GM18861 (cell line): Measurements from ENCODE around the gene RTKN.
"Not testable (repeated sequence)": the region's sequence is repeated elsewhere in the genome, so short reads cannot be mapped to it uniquely, and the experiment has no call there.

ENCODE experiments used
- ATAC-seq: cut with Tn5 transposase; IDR thresholded peaks from one replicate; pipeline ENCODE4 v1.9.1; 2021; ENCODE audit not compliant: unreplicated experiment

RTKN gene

DNA sequence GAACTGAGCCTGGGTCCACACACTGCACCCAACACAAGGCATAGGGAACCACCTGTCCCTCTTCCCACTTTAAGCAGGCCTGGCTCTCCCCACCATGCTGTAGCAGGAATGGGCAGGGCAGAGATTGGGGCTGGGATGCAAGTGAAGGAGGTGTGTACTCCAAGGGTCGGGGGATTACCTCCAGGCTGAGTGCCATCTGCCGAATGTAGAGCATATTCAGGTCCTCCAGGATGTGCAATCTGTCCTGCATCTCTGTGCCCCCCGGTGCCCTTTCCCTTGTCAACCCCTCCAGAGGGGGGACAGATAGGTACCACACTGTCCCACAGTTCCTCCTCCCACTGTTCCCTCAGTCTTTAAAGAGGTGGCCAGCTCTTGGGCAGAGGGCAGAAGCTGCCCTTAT is 2.4 kb downstream of the RTKN start:
- no peak for ATAC-seq

DNA sequence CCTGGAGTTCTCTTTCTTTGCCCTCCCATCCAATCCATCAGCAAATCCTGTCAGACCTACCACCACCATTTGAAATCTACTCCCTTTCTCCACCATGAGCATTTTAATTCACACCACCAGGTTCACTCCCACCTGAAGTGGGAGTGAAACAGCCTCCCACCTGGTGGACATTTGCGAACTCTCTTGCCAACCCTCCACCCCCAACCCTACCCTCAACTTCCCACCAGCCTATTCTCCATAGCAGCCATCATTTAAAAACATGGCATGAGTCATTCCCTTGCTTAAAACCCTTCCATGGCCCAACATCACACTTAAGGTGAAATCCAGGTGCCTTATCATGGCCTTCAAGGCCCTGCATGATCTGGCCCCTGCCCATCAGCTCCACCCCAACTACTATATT is 3.5 kb downstream of the RTKN start:
- ATAC-seq = no peak

DNA sequence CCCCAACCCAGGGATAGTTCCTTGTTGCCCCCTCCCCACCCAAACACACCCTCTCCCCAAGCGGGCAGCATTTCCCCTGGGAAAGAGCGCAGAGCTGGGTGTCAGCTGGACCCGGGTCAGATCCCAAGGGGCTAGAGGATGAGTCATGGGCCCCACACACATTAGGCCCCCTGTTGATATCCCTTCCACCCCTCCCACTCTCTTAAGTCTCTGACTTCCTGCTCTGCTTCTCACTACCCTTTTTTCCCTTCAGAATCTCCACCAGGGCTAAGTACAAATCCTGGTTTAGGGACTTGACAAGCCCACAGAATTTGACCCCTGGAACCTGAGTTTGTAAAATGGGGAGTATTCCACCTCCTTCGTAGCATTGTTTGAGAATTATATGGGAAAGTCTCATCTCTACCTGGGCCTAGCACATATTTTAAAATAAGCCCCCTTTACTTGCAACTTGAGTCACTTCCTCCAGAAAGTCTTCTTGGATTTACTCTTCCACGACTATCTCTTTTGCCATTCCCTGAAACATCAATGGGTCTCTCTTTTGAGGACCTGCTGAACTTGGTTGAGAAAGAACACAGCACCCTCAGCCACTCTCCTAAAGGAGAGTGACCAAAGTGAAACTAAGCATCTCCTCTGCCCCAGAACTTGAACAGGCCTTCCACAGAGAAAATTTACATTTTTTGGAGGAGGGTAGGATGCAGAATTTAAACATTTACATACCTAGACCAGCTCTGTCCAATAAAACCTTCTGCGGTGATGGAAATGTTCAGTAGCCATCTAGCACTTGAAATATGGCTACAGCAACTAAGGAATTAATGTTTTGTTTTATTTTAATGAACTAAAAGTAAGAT is 4.7 kb downstream of the RTKN start:
- ATAC-seq = no peak

DNA sequence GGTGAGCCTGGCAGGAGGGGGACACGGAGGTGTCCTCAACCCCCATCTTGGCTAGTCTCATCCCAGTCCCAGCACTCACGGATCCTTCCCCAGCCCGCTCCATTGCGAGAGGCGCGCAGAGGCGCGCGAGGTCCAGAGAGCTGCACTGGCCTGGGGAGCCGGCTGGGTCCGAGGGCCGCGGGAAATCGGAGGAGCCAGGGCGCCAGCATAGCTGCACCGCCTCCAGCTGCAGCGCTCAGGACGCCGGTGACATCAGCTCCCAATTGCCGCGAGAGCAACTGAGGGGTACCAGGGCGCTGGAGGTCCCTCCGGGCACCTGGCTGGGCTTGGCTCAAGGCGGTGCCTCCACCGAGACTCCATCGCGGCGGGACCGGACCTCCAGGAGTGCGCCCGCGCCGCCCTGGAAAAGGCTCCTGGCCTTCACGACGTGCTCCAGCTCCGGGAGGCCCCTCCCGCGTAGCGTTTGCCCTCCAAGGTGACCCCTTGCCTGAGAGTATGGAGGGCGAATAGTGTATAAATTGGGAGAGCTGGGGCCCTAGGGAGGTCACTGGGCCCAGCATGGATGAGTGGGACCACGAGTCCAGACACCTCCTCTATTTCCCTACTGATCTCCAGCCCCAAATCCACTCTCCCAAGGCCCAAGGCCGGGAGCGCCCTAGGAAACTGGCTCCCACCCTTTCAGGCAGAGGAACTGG is 5.5 kb downstream of the RTKN start:
- ATAC-seq = no peak

DNA sequence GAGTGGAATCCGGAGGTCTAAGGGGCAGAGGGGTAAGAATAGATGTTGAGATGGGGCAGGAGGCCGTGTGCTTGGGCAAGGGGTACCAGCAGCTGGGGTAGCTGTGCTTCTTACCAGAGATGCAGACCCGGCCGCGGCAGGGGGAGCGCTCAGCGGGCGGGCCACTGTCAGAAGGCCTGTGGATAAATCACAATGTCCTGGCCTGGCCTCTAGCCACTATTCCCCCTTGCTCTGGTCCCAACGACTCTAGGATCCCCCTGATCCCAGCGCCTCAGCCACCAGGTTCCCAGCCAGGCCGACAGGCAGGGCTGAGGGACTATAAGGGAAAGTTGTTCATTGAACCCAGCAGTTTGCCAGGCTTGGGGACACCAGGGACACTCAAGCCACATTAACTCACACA is 11.2 kb downstream of the RTKN start:
- ATAC-seq = no peak

DNA sequence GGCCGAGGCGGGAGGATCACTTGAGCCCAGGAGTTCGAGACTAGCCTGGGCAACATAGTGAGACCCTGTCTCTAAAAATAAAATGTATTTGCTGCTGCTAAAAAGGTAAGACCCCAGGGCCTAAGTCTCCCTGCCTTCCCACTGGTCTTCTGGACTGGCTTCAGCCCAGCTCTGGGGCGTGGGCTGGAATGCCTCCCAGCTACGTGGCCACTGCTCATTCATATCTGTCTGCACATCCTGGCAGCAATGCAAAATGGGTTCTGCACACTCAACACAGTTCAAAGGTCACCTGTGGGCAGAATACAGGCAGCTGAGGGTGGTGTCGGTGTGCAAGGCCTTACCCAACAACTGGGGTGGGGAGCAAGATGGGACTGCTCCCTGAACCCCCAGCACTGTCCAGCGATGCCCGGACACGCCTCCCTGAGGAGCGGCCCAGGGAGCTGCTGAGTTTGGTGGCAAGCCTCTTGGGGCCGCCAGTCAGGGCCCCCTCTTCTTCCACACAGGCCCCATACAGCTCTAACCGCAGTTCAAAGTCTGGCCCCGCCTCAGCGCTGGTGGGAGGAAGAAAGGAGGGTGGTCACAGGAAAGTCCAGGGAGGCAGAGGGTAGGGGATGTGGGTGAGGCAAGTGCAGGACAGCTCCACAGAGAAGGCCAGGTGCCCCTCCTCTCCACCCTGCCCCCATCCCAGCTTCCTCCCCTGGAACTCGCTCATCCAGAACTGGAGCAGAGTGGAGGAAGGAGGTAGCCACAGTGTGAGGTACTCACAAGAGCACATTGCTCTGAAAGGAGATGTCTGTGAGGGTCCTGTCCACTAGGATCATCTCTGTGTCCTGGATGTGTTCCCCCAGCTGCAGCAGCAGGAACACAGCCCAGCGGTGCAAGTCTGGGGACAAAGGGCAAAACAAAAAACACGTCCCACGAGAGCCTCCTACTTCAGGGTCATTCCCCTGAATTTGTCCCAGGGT is 12.0 kb downstream of the RTKN start:
- no peak for ATAC-seq

DNA sequence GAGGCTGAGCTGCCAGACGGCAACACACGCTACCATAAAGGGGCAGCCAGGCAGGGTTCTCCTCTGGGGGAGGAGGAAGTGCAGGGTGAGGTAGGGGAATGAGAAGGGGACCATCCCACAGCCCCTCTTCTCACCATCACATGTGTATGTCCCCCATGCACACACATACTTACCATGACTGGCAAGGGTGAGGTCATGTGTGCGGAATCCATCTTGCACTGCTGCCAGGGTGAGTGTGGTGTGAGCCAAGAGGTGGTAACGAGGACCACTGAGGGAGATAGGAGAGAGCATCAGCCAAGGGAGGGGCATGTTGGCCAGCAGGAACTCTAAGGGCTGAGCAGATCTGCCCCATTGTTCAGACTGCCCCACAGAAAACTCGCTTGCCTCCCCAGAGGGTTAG is 13.1 kb downstream of the RTKN start:
- ATAC-seq = no peak

DNA sequence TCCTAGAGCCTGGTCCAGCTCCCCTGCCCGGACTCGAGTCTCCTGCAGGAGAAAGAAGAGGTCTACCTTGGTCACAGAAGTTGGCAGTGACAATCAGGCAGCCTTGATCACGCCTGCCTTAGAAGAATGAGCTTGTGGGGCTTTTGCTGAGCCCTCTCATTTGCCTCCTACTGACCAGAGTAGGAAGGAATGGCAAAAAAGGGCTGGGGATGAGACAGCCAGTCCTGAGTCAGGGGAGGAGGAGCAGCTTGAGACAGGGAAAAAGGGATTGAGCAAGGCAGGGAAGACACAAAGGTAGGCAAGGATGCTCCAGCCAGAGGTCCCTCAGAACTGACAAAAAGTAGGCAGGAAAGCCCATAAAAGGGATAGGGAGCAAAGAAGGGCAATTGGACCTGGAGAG is 14.2 kb downstream of the RTKN start:
- no peak for ATAC-seq

DNA sequence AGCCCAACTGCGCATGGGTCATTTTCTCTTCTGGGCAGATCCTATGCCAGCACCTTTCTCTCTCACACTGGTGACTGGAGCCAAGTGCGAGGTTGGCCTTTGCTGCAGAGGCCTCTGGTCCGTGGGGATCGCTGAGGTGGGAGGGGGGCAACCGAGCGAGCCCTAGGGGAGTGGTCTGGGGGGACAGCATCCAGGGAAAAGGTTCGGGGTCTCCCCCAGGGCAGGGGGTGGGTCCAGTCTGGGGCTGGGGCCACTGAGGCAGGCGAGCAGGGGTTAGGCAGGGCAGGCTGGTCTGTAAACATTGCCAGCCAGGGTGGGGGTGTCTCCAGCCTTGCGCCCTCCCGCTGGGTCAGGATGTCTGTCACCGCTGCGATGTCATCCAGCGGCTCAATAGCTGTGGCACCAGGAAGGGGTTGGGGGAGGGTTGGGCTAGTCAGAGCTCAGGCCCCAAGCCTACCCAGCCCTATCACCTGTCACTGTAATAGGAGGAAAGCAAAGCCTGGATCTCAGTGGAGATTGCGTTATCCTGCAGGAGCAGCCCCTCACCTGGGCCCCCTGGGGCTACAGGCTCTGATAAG is 15.5 kb downstream of the RTKN start:
- no peak for ATAC-seq

DNA sequence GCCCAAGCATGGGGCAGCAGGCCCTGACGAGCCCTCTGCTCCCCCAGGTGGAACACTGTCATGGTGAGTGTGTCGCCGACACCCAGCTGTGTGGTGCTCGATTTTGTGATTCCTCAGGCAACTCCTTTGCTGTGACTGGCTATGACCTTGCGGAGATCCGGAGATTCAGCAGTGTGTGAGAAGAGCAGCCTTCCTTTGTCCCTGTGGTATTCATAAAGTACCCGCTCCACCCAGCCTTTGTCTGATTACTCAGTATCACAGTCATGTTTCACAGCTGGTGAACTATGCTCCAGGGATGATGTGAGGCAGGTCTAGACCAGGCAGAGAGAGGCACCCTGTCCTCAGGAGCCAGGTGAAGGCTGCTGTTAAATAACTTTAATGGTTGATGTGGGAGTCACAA is 16.2 kb downstream of the RTKN start:
- no peak for ATAC-seq

DNA sequence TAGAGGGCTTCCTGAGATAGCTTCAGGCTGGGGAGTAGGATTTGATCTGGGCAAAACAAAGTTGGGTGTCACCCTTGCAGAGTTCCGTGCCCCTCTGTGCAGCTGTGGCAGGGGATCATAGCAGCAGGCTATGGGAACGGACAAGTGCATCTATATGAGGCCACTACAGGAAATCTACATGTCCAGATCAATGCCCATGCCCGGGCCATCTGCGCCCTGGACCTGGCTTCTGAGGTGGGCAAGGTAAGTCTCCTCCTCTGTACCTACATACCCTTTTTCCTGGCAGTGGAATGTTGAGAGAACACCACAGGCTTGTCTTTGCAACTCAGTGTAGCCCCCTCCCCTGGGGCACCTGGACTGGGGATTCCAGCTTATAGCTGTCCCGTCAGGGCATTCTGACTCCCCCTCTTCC is 16.7 kb downstream of the RTKN start:
- no peak for ATAC-seq

DNA sequence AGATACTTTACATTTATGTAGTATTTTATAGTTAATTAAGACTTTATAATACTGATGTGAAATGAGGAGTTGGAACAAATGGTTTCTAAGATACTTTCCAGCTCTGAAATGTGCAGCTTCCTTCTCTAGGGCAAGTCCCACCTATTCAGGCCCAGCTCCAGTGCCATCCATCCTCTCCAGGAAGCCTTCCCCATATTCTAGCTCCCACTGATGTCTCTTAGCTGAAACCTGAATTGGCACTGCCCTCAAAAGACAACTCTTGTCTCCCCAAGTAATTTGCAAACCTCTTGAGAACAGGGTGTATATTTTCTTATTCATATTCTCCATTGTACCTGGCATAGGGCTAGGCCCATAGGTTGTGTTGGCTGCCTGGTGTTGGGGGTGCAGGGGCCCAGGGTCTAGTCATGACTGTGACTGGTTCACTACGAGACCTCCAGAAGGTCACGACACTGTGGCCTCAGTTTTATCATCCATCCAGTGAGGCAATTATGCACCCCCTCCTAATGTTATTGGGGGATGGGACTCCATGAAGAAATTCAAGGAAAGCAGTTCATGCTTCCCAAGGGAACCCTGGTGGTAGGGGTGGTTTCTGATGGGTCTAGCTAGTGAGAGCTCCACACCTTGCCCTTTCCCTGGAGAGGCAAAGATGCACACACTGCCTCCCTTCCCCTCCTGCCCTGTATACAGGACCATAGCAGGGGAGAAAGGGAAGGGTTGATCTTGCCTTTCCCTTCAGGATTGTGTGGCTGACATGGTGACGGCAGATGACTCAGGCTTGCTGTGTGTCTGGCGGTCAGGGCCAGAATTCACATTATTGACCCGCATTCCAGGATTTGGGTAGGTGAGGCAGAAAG is 17.4 kb downstream of the RTKN start:
- no peak for ATAC-seq

DNA sequence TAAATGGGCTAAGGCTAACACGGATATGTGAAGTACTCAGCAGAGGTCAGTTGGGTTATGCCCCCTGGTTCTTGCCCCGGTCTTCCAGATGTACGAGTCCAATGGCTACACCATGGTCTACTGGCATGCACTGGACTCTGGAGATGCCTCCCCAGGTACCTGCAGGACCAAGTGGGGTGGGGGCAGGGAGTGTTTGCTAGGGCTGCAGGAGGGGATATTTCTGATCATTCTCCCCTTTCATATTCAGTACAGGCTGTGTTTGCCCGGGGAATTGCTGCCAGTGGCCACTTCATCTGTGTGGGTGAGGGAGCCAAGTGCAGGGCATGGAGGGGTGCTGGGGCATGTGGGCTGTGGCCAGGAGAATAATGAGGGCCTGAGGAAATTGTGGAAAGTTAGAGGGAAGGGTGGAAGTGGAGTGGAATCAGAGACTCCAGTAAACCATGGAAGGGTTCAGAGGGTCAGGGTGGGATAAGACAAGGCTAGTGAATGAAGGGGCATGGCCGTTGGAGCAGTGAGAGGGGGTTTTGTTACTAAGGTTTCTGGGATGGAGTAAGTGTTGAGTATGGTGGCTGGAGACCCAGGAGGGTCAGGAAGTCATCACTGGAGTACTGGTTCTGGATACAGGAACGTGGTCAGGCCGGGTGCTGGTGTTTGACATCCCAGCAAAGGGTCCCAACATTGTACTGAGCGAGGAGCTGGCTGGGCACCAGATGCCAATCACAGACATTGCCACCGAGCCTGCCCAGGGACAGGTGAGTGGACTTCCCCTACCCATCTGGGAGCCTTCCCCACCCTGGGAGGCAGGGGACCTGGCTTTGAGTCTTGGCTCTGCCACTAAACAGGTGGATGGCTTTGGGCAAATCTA is 18.3 kb downstream of the RTKN start:
- no peak for ATAC-seq

DNA sequence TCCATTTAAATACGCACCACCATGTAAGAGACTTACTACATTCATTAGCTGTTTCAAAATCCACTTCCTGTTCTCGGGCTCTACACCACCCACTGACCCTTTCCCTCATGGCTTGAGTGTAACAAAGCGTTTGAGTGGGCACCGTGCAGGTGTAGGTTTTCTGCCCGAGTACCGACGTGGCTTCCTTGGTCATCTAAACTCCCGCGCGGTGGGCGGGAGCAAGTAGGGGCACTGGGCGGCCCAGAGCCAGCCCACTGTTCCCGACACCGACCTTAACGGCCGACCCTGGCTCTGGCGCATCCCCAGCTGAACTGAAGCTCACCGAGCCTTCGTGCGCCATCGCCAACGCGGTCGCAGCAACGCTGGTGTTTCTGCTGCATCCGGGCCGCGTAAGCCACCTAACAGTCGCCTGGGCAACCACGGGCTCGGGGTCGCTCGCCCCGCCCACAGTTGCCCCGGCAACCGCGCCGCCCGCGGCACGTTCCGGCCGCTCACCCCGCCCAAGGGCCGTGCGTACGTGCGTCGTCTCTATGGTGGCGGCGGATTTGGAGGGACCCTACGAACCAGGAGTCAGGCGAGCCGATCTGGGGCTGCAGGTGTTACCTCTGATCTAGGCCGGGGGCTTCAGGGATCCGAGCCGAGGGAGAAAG is 20.4 kb downstream of the RTKN start, which contains the start of the genes C2orf81 and WDR54:
C2orf81 (minus strand) TSS at position 399 of the 650 bp plus-strand sequence; CDS start at position 340, 59 bp downstream.
WDR54 (plus strand) TSS at position 510 of the 650 bp plus-strand sequence. CDS start 424 bp downstream, outside the sequence.
- ATAC-seq = peak; percentile 86

DNA sequence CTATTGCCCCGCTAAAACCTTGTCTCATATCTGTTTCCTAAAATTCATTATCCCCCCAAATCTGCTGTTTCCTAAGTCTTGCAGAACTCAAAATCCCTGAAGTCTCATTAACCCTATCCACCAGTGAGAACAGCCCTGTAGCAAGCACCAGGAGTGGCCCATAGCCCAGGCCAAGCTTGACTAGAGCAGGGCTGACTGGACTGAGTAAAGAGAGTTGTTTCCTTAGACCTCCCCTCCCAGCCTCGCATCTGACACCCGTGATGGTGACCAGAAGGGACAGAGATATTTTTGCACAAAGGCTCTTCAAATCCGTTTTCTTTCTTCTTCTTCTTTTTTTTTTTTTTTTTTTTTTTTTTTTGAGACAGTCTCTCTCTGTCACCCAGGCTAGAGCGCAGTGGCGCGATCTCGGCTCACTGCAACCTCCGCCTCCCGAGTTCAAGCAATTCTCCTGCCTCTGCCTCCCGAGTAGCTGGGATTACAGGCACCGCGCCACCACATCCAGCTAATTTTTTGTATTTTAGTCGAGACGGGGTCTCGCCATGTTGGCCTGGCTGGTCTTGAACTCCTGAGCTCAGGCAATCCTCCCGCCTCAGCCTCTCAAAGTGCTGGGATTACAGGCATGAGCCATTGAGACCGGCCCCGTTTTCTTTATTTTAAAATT is 21.2 kb downstream of the RTKN start:
- not testable (repeated sequence) for ATAC-seq

DNA sequence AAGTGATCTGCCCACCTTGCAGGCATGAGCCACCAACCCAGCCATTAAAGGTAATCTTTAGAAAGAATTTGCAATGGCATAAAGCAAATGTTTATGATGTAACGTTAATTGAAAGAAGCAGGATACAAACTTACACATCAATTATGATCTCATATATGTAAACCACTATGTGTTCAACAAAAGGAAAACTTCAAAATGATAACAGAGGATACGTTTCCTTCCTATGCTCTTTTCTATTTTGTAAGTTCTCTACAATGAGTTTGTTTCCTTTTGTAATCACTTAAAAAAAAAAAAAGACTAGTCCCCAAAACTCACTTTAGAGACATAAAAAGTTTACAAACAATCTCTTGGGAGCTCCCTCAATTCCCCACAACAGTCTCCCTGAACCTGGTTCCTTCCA is 21.7 kb downstream of the RTKN start:
- ATAC-seq = no peak

DNA sequence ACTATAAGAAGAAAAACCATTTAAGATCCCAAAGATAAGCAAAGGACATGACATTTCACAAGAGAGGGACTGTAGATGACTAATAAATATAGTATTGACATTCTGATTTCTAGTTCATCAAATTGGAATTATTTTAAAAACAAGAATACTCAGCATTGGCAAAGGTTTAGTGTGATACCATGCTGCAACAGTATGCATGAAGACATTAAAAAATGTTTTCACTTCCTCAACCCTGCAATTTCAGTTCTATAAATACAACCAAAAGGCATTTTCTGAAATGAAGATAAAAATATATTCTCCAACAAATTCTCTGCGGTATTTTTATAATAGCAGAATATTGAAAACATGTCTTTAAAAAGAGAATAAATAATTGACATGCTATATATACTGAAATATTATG is 22.4 kb downstream of the RTKN start:
- ATAC-seq = no peak

DNA sequence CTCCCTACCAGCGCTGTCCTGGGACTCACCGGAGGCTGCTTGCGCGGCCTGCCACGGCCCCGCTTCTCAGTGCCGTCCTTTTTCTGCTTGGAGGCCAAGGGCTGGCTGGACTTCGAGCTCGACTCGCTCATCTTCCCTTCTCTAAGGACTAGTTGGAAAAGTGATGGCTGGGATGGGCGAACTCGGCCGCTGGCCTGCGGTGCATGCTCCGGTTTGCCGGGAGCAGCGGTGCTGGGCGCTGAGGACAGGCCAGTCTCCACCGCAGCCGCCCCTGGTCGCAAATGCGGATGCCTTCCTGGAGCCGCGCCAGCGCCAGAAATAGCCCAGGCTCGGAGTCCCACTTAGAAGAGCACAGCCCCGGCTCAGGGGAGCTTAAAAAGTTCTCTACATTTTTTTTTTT is 23.4 kb downstream of the RTKN start:
- ATAC-seq = no peak
